ENCODE data around the gene TGM3.

Gene TGM3

GRCh38 chr20:2381303-2381702 is 85.5 kb downstream of the TGM3 start:
- in situ Hi-C loops (cut with MboI; ENCODE audit: low pct_unique_long_range_greater_than_20kb, low sequenced_read_pairs, unreplicated experiment), result no loop called here
- TF ChIP-seq, protein P1, sequence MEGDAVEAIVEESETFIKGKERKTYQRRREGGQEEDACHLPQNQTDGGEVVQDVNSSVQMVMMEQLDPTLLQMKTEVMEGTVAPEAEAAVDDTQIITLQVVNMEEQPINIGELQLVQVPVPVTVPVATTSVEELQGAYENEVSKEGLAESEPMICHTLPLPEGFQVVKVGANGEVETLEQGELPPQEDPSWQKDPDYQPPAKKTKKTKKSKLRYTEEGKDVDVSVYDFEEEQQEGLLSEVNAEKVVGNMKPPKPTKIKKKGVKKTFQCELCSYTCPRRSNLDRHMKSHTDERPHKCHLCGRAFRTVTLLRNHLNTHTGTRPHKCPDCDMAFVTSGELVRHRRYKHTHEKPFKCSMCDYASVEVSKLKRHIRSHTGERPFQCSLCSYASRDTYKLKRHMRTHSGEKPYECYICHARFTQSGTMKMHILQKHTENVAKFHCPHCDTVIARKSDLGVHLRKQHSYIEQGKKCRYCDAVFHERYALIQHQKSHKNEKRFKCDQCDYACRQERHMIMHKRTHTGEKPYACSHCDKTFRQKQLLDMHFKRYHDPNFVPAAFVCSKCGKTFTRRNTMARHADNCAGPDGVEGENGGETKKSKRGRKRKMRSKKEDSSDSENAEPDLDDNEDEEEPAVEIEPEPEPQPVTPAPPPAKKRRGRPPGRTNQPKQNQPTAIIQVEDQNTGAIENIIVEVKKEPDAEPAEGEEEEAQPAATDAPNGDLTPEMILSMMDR (IDR thresholded peaks at IDR 0.05; ENCODE audit: extremely low read depth, insufficient read depth, missing control alignments), result no peak
- DNase-seq (ENCODE audit: low spot score), result no peak

DNA sequence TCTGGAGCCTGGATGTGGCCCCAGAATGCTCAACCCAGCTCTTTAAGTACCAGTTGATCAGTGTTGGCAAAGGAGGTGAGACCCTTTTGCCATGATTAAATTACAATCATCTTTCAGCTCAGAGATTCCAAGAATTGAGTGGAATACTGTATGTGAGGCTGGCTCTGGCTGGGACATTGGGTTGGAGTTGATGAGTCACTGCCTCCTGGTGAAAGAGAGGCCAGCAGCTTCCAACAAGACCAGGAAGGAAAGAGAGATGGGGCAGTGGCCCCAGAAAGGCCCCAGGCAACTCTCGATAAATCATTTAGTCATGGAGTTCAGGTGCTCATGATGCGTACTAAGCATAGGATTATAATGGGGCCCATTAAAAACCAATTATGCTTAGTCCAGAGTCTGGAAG is 87.0 kb downstream of the TGM3 start:
- no peak for DNase-seq (ENCODE audit: low spot score)
- in situ Hi-C loops (cut with MboI; ENCODE audit: low pct_unique_long_range_greater_than_20kb, low sequenced_read_pairs, unreplicated experiment), result no loop called here
- TF ChIP-seq, protein P1 (IDR thresholded peaks at IDR 0.05; ENCODE audit: extremely low read depth, insufficient read depth, missing control alignments), result no peak

DNA sequence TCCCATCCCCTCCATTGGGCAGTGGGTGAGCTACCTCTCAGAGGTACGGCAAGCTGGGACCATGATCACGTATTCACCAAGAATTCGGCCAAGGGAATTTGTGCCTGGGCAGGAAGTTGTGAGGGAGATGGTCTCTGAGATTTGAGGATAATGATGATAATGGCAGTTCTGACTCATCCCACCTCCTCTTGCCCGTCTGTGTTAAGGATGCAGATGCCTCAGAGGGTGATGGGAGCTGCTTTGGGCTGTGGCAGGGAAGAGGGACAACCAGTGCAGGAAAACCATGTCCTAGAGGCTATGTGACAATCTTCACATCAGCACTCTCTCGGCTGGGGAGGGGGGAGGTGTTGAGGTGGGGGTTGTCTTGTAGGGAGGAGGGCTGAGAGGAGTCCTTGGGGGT is 89.2 kb downstream of the TGM3 start:
- no peak for DNase-seq (ENCODE audit: low spot score)
- TF ChIP-seq, protein P1 (IDR thresholded peaks at IDR 0.05; ENCODE audit: extremely low read depth, insufficient read depth, missing control alignments), result no peak
- in situ Hi-C loops (cut with MboI; ENCODE audit: low pct_unique_long_range_greater_than_20kb, low sequenced_read_pairs, unreplicated experiment), result no loop called here

DNA sequence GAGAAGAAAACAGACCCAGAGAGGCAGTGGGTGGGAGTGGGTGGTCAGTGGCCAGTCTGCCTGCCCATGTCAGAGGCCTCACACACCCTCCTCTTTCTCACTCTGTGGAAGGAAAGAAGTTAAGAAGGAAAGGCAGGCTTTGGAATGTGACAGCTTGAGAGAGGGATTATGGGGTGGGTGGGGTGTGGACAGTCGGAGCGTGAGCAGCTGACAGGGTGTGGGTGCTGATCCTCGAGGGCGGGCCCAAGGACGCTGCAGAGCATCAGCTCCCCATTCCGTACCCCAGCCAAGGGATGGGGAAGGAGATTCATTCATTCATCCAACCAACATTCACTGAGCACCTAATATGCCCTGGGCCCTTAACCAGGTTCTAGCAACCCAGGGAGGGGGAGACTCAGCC is 89.7 kb downstream of the TGM3 start:
- in situ Hi-C loops (cut with MboI; ENCODE audit: low pct_unique_long_range_greater_than_20kb, low sequenced_read_pairs, unreplicated experiment), result no loop called here
- TF ChIP-seq, protein P1 (IDR thresholded peaks at IDR 0.05; ENCODE audit: extremely low read depth, insufficient read depth, missing control alignments), result no peak
- no peak for DNase-seq (ENCODE audit: low spot score)

GRCh38 chr20:2386516-2387179 is 90.8 kb downstream of the TGM3 start:
- DNase-seq (ENCODE audit: low spot score), result no peak
- in situ Hi-C loops (cut with MboI; ENCODE audit: low pct_unique_long_range_greater_than_20kb, low sequenced_read_pairs, unreplicated experiment), result no loop called here
- TF ChIP-seq, protein P1 (IDR thresholded peaks at IDR 0.05; ENCODE audit: extremely low read depth, insufficient read depth, missing control alignments), result no peak

GRCh38 chr20:2387180-2387577 is 91.4 kb downstream of the TGM3 start:
- in situ Hi-C loops (cut with MboI; ENCODE audit: low pct_unique_long_range_greater_than_20kb, low sequenced_read_pairs, unreplicated experiment), result no loop called here
- peak; percentile 65 for DNase-seq (ENCODE audit: low spot score)
- TF ChIP-seq, protein P1 (IDR thresholded peaks at IDR 0.05; ENCODE audit: extremely low read depth, insufficient read depth, missing control alignments), result peak; percentile 58
